ENCODE measurements around the gene CHADL.
"Not testable (repeated sequence)": the region's sequence is repeated elsewhere in the genome, so short reads cannot be mapped to it uniquely, and the experiment has no call there.

CHADL gene

GRCh38 chr22:41240377-41241132, at the start of gene CHADL:
Gene CHADL, minus strand, starts transcription at chr22:41240931. Its CDS starts 50 bp downstream, at chr22:41240881.
- DNase-seq (ENCODE audit: low read depth), result no peak

GRCh38 chr22:41289671-41290070, 48.9 kb upstream of the CHADL start:
- no peak for DNase-seq (ENCODE audit: low read depth)

GRCh38 chr22:41288245-41288946, 47.7 kb upstream of the CHADL start:
- DNase-seq (ENCODE audit: low read depth), result no peak

- peak; percentile 39 for DNase-seq (ENCODE audit: low read depth)
Observed at GRCh38 chr22:41286639-41287091, 45.9 kb upstream of the CHADL start.

GRCh38 chr22:41285820-41286638, 45.3 kb upstream of the CHADL start, which contains the start of gene RANGAP1:
Gene RANGAP1, minus strand, starts transcription at chr22:41286187. Its CDS starts 5,143 bp downstream, at chr22:41281044.
- peak; percentile 98 for DNase-seq (ENCODE audit: low read depth)

GRCh38 chr22:41285441-41285819, 44.7 kb upstream of the CHADL start:
- peak; percentile 88 for DNase-seq (ENCODE audit: low read depth)

GRCh38 chr22:41284465-41284864, 43.7 kb upstream of the CHADL start:
- DNase-seq (ENCODE audit: low read depth), result no peak

- DNase-seq (ENCODE audit: low read depth), result no peak
Observed at GRCh38 chr22:41280854-41281253, 40.1 kb upstream of the CHADL start.

- DNase-seq (ENCODE audit: low read depth), result no peak
Observed at GRCh38 chr22:41280065-41280464, 39.3 kb upstream of the CHADL start.

GRCh38 chr22:41274856-41275255, 34.1 kb upstream of the CHADL start:
- no peak for DNase-seq (ENCODE audit: low read depth)

- DNase-seq (ENCODE audit: low read depth), result no peak
Observed at GRCh38 chr22:41273128-41273527, 32.4 kb upstream of the CHADL start.

GRCh38 chr22:41271787-41272186, 31.1 kb upstream of the CHADL start:
- DNase-seq (ENCODE audit: low read depth), result no peak

- no peak for DNase-seq (ENCODE audit: low read depth)
Observed at GRCh38 chr22:41267958-41268357, 27.2 kb upstream of the CHADL start.

- DNase-seq (ENCODE audit: low read depth), result no peak
Observed at GRCh38 chr22:41264408-41264941, 23.7 kb upstream of the CHADL start.

- DNase-seq (ENCODE audit: low read depth), result no peak
Observed at GRCh38 chr22:41263704-41264103, 23.0 kb upstream of the CHADL start.

GRCh38 chr22:41262250-41262765, 21.6 kb upstream of the CHADL start:
- DNase-seq (ENCODE audit: low read depth), result no peak

GRCh38 chr22:41261541-41262249, 21.0 kb upstream of the CHADL start:
- no peak for DNase-seq (ENCODE audit: low read depth)

- no peak for DNase-seq (ENCODE audit: low read depth)
Observed at GRCh38 chr22:41260871-41261270, 20.1 kb upstream of the CHADL start.

GRCh38 chr22:41259756-41260155, 19.0 kb upstream of the CHADL start:
- DNase-seq (ENCODE audit: low read depth), result not testable (repeated sequence)

GRCh38 chr22:41257696-41258095, 17.0 kb upstream of the CHADL start:
- no peak for DNase-seq (ENCODE audit: low read depth)
